ENCODE measurements around the gene LSM3. TPM values are rescaled to one million over a fixed set of nuclear protein-coding genes. Genes with fewer than 3 reads are reported as not detected.
A peak's percentile ranks its signal among the peaks of the same experiment; 100 is the strongest.

LSM3 gene
- total RNA-seq, 1 experiment from 2014 or later = 11.9 TPM

- TF ChIP-seq CTCF (IDR thresholded peaks at IDR 0.05) (no peak), SIN3A (IDR thresholded peaks at IDR 0.05; ENCODE audit: borderline replicate concordance, insufficient read depth, low read depth, low read length) (no peak), POLR2AphosphoS5 (IDR thresholded peaks at IDR 0.05; ENCODE audit: low read depth, low read length) (no peak)
- no peak for DNase-seq (ENCODE audit: low read depth, low spot score)
- H3K4me1 ChIP-seq (ENCODE audit: control insufficient read depth, insufficient read depth, low read length) = 0 out of 2 replicates have a peak, but pooled peaks cover 6% of the 10 kb centered on the region
- POLR2A ChIA-PET = no interaction called here
- no peaks in the 10 kb centered on the region for H3K9me3 ChIP-seq (ENCODE audit: control insufficient read depth, insufficient read depth, low read depth, low read length)
- intact Hi-C loops (cut with micrococcal nuclease; ENCODE audit: unreplicated experiment) = no loop called here
- in situ Hi-C loops (cut with HindIII; ENCODE audit: low pct_unique_long_range_greater_than_20kb, low sequenced_read_pairs) = no loop called here
- no peak overlapping the region for H3K27ac ChIP-seq (ENCODE audit: low read length)
- ATAC-seq = no peak
- BruUV-seq (replicated peaks) = no TSS peak
- no peaks in the 10 kb centered on the region for H3K27me3 ChIP-seq (ENCODE audit: control insufficient read depth, insufficient read depth, low read length)
- no peaks in the 10 kb centered on the region for H3K36me3 ChIP-seq (ENCODE audit: control insufficient read depth, insufficient read depth, low read length)
- H3K4me3 ChIP-seq (ENCODE audit: low read depth in 2 of 2, low read length in 2 of 2) = no peak overlapping the region
- CTCF ChIA-PET = no interaction called here
Observed at GRCh38 chr3:14208977-14209394, 30.4 kb downstream of the LSM3 start.

GRCh38 chr3:14209581-14210289 is 31.1 kb downstream of the LSM3 start:
- Histone ChIP-seq H3K27me3 (ENCODE audit: control insufficient read depth, insufficient read depth, low read length) (no peaks in the 10 kb centered on the region), H3K9me3 (ENCODE audit: control insufficient read depth, insufficient read depth, low read depth, low read length) (no peaks in the 10 kb centered on the region), H3K4me1 (ENCODE audit: control insufficient read depth, insufficient read depth, low read length) (0 out of 2 replicates have a peak, but pooled peaks cover 2% of the 10 kb centered on the region), H3K4me3 (ENCODE audit: low read depth in 2 of 2, low read length in 2 of 2) (no peak overlapping the region), H3K27ac (ENCODE audit: low read length) (peak overlapping the region; percentile 52; the same call in 1 of the 2 replicates), H3K36me3 (ENCODE audit: control insufficient read depth, insufficient read depth, low read length) (no peaks in the 10 kb centered on the region)
- ATAC-seq (no peak), DNase-seq (ENCODE audit: low read depth, low spot score) (no peak)
- in situ Hi-C loops (cut with HindIII; ENCODE audit: low pct_unique_long_range_greater_than_20kb, low sequenced_read_pairs) (no loop called here), intact Hi-C loops (cut with micrococcal nuclease; ENCODE audit: unreplicated experiment) (no loop called here)
- BruUV-seq (replicated peaks) = no TSS peak
- POLR2A ChIA-PET = no interaction called here
- no peak for TF ChIP-seq POLR2AphosphoS5 (IDR thresholded peaks at IDR 0.05; ENCODE audit: low read depth, low read length)
- no peak for TF ChIP-seq REST (IDR thresholded peaks at IDR 0.05; ENCODE audit: insufficient read depth in 1 of 2, low read depth in 2 of 2, low read length in 1 of 2)
- no peak for TF ChIP-seq SIN3A (IDR thresholded peaks at IDR 0.05; ENCODE audit: borderline replicate concordance, insufficient read depth, low read depth, low read length)
- no peak for TF ChIP-seq TCF7L2 (IDR thresholded peaks at IDR 0.05; ENCODE audit: low read depth, low read length)
- TF ChIP-seq CTCF (IDR thresholded peaks at IDR 0.05) = no peak
- CTCF ChIA-PET = no interaction called here
